HG02588 (cell line): ENCODE data around the gene RWDD3.

Experiments
- ATAC-seq: cut with Tn5 transposase; IDR thresholded peaks from one replicate; pipeline ENCODE4 v1.9.1; 2021; ENCODE audit warnings: mild to moderate bottlenecking, moderate library complexity; ENCODE audit not compliant: unreplicated experiment

RWDD3 gene, protein sequence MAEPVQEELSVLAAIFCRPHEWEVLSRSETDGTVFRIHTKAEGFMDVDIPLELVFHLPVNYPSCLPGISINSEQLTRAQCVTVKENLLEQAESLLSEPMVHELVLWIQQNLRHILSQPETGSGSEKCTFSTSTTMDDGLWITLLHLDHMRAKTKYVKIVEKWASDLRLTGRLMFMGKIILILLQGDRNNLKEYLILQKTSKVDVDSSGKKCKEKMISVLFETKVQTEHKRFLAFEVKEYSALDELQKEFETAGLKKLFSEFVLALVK

DNA sequence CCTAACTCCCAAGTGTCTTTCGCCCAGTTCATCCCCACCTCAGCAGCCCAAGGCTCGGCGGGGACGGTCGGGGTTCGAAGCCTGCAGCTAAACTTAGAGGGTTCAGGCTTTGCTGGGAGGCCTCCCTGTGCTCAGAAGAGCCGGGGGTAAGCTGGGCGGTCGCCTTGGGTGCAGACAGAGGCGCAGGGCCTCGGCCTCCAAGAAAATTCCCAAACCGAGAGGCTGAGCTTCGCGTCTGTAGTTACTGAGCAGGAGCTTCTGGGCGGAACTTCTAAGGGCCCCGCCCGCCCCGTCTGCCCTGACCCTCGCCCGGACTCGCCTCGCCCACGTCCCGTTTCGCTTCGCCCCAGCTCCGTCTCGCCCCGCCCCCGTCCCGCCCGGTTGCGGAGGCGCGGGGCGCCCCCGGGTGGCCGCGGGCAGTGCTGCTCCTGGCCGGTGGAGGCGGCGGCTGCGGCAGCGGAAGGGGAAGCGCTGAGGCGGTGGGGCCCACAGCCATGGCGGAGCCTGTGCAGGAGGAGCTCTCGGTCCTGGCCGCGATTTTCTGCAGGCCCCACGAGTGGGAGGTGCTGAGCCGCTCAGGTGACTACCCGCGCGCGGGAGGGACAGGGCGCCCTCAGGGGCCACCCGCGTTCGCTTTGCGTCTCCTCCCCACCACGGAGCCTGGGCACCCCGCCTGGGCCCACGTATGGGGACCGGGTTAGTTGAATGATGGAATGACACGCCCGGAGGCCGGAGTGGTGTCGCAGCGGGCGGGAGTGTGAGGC lies at the start of gene RWDD3:
RWDD3 (plus strand) TSS at position 474 of the 764 bp plus-strand sequence; CDS start at position 495, 21 bp downstream.
- ATAC-seq = peak; percentile 98

DNA sequence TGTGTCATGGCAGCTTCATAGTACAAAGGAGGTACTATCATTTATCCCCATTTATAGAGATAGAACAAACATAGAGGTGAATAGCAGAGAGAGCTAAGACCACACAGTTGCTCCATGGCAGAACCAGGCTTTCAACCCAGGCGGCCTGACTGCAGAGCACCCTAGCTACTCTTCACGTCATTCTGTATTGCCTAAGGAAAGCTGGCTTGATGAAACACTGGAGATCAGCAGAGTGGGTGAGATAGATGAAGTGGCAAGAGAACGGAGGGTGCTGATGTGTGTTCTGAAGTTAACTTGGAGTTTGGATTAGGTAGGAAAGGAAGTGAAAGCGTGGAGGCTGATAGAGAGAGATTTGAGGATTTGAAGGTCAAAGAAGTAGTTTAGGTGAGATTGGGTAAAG lies 47.9 kb upstream of the RWDD3 start:
- no peak for ATAC-seq

DNA sequence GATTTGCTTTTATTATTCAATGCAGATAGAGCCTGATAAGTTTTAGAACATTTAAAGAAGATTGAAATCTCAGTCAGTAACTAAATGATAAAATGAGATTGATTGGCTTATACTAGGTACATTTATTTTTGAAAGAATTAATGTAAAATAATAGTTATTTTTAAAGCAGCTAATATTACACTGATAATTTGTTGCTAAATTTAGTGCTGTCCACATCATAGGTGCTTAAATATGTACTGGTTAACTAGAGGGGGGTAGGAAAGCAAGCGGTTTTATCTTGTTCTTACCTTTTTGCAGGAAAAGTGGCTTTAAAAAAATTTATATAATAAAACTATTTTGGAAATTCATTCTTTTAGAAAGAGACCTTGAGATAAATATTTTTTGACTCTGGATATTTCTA lies 40.4 kb upstream of the RWDD3 start:
- ATAC-seq = no peak

DNA sequence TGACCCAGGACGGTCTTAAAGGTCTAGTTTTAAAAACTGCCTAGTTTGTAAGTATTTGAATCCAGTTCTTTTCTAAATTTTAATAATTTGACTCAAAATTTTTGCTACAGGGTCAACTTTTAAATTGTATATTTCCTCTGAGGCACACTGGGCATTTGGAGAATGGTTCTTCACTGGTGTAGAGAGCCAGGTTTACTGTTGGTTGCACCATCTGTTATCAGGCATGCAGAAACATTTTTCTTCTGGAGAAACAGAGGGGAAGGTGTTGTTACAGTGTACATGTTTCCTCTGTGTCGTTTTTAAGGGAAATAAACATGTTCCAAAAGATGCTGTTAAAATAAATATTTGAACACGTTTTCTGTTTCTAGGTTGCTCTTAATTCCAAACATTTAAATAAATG lies 39.0 kb upstream of the RWDD3 start:
- ATAC-seq = no peak

DNA sequence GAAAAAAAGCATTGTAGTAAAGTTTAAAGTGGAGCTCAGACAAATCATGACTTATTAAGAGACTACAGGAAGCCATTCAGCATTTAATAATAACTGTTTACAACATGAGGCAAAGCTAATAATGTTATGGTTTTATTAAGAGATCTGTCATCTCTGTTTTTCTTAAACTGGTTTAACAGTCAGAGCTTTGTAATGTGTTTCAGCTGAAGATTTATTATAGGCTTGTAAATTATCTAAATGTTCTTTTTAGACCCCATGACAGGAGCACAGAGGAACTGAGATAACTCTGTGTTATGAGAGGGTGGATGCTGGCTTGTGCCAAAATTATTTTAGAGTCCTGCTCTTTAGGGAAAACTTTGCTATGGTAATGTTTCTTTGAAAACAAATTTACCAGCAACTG lies 38.0 kb upstream of the RWDD3 start:
- ATAC-seq = no peak

DNA sequence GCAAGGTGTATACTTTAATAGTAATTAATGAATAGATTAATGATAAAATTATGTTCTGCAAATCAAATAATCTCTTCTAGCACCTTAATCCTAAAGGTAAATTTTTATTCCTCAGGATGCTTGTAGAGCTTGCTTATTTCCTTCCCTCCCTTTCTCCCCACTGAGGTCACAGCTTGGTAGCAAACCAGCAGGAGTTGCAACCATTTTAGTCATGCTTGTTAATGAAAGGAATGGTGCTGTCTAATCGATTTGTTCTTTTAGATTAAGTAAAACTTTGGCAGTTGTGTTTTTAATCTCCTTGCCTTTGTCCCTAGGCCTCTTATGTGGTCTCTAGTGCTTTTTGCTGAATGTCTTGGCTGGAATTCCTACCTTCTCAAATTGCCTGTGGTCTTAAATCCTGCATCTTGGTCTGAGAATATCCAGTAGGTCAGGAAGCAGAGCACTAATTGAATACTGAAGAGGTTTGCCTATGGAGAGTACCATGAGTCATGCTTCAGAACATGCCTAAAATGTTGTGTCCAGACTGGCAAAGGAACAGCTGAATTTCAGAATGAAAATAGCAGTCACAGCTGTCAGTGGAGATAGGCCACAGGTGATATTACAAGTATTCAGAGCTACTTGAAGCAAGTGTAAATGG lies 36.3 kb upstream of the RWDD3 start:
- no peak for ATAC-seq

DNA sequence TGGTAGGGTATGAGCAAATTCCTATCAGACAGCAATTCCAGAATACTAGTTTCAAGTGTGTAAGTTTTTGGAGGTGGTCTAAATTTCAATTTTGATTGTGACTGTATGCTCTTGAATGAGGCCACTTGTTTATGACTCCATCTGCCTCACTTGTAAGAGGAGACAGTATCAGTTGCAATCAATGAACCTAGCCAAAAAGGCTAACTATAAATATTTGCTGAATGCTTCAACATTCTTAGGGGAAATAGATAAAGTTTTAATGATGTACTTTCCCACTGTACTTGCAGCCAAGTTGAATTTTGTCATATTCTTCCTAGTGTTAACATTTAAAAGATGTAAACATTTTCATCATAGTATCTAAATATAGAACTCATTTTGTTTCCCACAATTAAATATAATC lies 32.1 kb upstream of the RWDD3 start:
- no peak for ATAC-seq

DNA sequence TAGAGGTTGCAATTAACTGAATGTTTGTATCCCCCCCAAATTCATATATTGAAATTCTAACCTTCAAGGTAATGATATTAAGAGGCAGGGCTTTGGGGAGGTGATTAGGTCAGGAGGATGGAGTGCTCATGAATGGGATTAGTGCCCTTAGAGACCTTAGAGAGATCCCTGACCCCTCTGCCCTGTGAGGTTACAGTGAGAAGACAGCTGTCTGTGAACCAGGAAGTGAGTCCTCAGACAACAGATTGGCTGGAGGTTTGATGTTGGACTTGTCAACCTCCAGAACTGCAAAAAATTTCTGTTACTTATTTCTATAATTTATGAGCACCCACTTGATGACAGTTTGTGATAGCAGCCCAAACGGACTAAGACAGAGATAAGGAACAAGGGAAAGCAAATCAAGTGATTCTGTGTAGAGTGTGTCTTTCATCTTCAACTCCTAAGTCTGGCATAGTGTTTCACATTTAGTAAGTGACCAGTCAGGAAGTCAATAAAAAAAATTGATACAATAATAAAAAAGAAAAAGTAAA lies 30.0 kb upstream of the RWDD3 start:
- no peak for ATAC-seq

DNA sequence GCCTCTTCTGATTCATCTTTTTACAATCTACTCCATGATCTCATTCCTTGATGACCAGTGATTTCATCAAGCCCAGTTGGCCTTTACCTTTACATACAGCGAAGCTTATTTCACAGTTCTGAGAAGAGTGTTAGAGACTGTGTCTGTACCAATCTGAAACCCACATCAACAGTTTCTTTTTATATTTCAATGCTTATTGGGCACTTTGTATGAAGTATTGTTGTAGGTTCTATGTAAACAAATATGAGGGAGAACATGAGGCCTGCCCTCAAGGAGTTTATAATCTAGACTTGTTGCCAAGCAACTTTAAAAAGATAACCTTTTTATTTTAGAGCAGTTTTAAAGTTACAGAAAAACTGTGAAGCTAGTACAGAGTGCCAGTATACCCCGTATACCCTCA lies 27.5 kb upstream of the RWDD3 start:
- no peak for ATAC-seq

DNA sequence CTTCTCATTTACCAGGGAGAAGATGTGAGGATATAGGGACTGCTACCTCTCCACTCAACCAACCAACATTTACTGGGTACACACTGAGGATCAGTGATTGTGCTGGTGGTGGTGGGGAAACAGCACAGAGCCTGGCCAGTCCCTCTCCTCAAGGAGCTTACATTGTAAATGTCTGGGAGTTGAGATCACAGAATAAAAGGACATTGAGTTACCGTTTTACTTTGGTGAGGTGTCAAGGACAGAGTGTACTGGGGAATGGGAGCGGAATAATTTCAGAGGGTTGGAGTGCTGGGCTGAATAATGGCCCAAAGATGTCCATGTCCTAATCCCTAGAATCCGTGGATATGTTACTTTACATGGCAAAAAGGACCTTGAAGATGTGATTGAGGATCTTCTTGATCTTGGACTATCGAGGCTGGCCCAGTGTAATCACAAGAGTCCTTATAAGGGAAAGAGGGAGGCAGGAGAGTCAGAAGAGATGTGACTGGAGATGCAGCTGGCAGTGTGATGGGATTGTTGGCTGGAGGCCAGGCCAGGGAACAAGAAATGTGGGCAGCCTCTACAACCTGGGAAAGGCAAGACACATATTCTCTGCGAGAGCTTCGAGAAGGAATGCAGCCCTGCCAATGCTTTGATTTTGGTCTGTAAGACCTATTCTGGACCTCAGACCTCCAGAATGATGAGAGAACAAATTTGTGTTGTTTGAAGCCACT lies 26.6 kb upstream of the RWDD3 start:
- ATAC-seq = no peak

DNA sequence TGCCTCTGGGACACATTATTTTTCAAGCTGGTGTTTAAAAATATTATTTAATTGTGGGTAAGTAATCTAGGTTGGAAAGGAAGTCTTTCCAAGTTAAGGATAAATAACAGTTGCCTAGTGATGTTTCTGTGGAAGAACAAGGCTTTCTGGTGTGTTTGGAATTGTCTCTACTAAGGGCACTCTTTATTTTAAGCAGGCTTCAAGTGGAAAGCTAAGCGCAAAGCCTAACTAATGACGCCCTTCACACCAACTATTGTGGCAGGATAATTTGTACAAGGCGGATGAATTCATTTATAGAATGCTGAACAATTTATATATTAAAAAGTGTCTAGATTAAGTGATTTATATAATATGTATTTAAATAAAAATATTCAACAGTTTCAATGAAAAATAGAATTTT lies 25.1 kb upstream of the RWDD3 start:
- no peak for ATAC-seq

DNA sequence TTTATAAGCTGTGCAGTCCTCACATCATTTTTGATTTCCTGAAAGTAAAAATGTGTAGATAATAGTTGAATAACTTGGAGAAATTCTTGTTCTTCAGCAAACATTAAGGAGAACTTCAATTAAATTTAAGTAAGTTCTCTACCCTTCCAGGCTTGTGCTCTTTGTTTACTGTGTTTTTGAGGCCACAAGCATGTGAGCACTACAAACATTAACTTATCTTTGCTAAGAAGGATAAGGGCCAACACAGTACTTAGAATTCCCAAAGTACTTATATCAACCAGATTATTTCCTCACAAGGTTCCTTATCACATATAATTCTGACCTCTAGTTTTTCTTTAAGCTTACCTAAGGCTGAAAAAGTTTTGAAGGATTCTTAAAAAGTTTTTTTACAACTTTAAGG lies 24.7 kb upstream of the RWDD3 start:
- ATAC-seq = no peak

DNA sequence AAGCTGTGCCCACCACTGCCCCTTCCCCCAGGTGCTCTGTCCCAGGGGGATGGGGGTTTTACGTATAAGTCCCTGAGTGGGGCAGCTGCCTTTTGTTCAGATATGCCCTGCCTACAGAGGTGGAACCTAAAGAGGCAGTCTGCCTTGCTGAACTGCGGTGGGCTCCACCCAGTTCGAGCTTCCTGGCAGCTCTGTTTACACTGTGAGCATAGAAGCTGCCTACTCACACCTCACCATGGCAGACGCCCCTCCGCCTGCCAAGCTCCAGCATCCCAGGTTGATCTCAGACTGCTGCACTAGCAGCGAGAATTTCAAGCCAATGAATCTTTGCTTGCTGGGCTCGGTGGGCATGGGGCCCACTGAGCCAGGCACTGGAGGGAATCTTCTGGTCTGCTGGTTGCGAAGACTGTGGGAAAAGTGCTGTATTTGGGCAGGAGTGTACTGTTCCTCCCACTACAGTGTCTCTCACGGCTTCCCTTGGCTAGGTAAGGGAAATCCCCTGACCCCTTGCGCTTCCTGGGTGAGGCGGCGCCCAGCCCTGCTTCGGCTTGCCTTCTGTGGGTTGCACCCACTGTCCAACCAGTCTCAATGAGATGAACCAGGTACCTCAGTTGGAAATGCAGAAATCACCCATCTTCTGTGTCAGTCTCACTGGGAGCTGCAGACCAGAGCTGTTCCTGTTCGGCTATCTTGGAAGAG lies 17.6 kb upstream of the RWDD3 start:
- no peak for ATAC-seq

DNA sequence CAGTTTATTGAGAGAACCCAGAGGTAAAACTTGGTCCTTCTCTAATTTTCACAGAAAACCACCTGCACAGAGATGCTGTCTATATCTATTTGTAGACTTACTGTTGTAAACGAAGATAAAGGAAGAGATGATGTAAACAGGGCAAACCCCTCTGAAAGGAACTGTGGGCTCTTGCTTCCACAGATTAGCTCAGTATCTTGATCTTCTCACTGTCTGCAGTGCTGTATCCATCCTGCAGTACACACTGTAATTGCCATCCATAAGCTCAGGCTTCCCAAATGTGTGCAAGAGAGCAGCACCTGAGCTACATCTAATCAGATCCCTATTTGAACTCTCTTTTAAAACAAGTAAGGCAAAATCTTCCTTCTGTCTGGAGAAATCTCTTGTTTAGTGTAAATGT lies 16.6 kb upstream of the RWDD3 start:
- no peak for ATAC-seq

DNA sequence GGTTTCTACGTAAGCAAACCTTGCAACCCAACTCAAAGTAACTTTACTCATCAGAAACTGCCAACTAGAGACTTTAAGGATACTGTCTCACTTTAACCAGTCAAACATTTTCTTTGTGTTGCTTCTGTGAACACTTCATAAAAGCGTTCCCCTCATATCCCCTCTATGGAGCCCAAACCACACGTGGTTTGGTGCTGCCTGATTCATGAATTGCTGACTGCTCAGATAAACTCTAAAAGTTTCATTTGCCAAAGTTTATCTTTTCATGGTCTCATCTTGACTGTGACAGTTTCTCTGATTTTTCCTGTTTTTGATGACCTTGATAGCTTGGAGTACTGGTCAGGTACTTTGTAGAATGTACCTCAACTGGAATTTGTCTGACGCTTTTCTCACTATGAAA lies 14.6 kb upstream of the RWDD3 start:
- ATAC-seq = no peak

DNA sequence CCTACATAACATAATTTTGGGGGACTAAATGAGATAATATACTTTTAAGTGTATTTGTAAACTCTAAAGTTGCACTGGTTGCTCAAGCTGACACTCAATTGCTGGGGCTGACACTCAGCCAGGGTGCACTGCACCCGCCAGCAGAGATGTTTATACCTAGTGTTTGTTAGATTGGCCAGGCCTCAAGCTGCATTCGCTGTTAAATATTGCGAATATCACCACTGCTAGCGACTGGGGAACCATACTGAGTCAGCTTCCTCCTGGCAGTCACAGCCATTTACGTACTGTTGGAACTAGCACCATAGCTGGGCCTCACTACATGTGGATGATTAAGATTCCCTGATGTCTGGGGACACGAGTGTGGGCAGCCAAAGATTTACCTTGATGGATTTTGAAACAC lies 12.7 kb upstream of the RWDD3 start:
- no peak for ATAC-seq

DNA sequence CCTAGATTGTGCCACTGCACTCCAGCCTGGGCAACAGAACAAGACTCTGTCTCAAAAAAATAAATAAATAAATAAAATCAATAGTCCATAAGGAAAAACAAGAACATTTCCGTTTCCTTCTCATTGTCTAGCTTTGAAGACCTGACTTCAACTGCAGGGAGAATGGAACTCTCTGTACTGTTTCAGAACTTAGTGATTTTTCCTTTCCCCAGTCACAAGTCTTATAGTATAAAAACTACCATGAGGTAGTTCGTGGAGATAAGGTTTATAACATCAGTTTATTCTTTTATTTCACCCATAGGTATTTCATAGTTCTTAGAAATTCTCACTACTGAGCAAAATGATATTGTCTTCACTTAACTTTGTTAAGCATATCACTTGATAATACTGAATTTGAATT lies 11.4 kb upstream of the RWDD3 start:
- no peak for ATAC-seq

DNA sequence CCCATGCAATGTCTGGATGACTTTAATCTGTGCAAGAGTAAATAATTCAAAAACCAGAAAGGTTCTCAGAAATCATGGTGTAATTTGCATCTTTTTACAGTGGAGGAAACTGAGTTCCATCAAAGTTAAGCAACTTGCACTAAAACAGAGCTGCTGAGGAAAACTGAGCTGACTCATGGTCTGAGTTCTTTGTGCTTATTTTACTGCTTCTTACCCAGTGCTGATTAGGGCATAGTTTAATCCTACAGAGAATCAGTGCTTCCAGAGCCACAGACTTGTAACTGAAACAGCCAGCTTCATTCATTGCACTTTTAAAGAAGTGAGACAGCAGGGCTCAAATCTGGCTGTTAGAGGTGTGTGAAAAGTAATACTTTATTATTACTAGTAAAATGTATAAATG lies 10.9 kb upstream of the RWDD3 start:
- ATAC-seq = no peak

DNA sequence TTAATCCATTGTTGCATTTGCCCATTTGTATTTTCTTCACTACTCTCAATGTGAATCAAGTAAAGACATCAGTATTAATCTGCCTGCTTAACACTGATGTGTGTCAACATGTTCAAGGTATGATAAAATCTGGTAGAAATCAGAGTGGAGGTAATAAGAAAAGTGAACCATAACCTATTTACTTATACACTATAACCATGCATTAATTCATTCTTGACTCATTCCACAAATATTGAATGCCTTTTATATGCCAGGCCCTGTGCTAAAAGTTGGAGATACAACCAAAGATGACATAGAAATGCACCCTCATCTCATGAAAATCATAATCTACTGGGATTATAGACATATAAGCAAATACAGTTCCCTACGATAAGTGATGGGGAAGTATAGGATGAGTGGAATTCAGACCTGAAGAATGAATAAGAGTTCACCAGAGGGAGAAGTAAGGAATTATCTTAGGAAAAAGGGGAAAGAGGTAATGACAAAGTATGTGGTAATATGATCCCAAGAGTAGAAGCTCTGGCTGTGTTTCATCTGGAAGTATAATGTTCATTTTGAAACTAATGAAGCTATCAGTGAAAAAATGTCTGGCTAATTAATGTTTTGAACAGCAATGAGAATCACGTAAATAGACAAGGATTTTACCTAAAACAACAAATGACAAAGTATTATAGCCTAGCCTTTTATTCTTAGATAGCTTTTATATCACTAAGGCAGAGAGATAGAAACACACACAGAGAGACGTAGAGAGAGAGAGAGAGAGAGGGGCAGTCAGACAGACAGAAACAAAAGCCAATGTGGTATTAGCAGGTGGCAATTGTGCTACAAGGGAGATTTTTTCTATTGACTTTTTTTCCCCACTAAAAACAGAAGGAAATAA lies 7.0 kb upstream of the RWDD3 start:
- no peak for ATAC-seq

DNA sequence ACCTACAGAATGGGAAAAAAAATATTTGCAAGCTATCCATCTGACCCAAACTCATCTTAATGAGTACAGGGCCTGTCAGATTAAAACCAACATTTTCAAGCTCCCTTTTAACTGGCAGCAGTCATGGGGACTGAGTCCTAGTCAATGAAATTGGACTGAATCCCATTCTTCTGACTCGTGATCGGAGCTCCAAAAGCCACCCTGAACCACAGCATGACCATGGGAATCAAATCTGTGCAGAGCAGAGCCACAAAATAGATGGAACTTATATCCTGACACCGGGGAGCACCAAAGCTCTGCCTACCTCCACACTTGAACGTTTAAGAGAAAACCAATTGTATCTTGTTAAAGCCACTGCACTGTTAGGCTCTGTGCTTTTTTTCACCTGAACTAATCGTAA lies 5.0 kb upstream of the RWDD3 start:
- no peak for ATAC-seq
